ENCODE results near the gene SPAG16. TPM values are rescaled to one million over a fixed set of nuclear protein-coding genes. Genes with fewer than 3 reads are reported as not detected.

The SPAG16 gene
- total and polyA plus RNA-seq, 4 donors, result 8.7 to 90.6 (median 21.6) TPM

DNA sequence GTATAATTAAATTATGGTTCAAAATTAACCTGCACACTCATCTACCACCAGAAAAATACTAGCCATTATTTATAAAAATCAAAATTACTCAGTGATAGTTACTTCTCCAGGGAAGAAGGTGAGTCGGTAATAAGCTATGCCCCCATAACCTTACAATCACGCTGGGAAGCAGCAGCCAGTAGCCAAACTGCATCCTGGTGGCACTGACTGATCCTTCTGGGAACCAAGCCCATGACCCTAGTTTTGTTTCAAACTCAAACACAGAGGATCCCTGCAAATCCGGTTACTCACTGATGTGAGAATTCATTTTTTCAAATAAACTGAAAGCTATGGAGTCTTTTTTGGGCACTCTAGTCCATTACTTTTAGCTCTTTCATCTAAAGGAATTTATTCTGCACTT is 1038.4 kb downstream of the SPAG16 start:
- Histone ChIP-seq H3K9me3 (ENCODE audit: control insufficient read depth in 4 of 4, insufficient read depth in 3 of 4, low read length in 3 of 4) (no peaks in the 10 kb centered on the region), H3K36me3 (ENCODE audit: control insufficient read depth in 4 of 4, insufficient read depth in 4 of 4, low read length in 4 of 4) (no peaks in the 10 kb centered on the region), H3K9ac (ENCODE audit: insufficient read depth in 1 of 2, low read length in 2 of 2) (no peak overlapping the region), H3K4me3 (no peak overlapping the region), H3K4me1 (ENCODE audit: control insufficient read depth in 5 of 5, insufficient read depth in 5 of 5, low read length in 5 of 5) (no peaks in the 10 kb centered on the region), H3K27me3 (ENCODE audit: control insufficient read depth in 3 of 3, insufficient read depth in 3 of 3, low read length in 2 of 3) (no peaks in the 10 kb centered on the region), H3K27ac (ENCODE audit: low read depth in 1 of 2, low read length in 1 of 2) (no peak overlapping the region)
- TF ChIP-seq, protein P1, sequence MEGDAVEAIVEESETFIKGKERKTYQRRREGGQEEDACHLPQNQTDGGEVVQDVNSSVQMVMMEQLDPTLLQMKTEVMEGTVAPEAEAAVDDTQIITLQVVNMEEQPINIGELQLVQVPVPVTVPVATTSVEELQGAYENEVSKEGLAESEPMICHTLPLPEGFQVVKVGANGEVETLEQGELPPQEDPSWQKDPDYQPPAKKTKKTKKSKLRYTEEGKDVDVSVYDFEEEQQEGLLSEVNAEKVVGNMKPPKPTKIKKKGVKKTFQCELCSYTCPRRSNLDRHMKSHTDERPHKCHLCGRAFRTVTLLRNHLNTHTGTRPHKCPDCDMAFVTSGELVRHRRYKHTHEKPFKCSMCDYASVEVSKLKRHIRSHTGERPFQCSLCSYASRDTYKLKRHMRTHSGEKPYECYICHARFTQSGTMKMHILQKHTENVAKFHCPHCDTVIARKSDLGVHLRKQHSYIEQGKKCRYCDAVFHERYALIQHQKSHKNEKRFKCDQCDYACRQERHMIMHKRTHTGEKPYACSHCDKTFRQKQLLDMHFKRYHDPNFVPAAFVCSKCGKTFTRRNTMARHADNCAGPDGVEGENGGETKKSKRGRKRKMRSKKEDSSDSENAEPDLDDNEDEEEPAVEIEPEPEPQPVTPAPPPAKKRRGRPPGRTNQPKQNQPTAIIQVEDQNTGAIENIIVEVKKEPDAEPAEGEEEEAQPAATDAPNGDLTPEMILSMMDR (IDR thresholded peaks at IDR 0.05; ENCODE audit: control extremely low read depth, extremely low read depth), result no peak
- ATAC-seq (ENCODE audit: insufficient read depth, low FRiP score) (no peak), DNase-seq (no peak)
- 77 to 80% methylated on average over 3 of the region's 3 CpGs for WGBS, 2 donors

DNA sequence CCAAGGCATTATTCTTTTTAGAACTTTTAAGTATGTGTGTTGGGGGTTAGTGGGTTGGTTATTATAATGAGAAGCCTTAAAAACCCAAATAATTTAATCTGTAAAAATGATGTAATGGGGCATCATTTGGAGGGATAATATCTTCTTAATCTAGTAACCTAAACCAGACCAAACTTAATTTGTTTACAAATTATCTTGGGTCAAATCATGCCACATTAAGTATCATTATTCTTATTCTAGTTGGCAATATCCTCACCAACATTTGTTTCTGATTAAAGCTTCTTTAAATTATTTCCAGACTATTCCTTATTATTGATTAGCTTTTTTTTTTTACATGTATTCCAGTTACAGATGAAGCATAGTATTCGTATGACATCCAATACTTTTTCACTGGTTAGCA is 1041.1 kb downstream of the SPAG16 start:
- TF ChIP-seq, protein P1 (IDR thresholded peaks at IDR 0.05; ENCODE audit: control extremely low read depth, extremely low read depth), result no peak
- DNase-seq (no peak), ATAC-seq (ENCODE audit: insufficient read depth, low FRiP score) (no peak)
- 75 to 85% methylated on average over 1 of the region's 1 CpG for WGBS, 2 donors
- H3K4me3 ChIP-seq, result no peak overlapping the region
- H3K36me3 ChIP-seq (ENCODE audit: control insufficient read depth in 4 of 4, insufficient read depth in 4 of 4, low read length in 4 of 4), result no peaks in the 10 kb centered on the region
- H3K4me1 ChIP-seq (ENCODE audit: control insufficient read depth in 5 of 5, insufficient read depth in 5 of 5, low read length in 5 of 5), result no peaks in the 10 kb centered on the region
- no peaks in the 10 kb centered on the region for H3K27me3 ChIP-seq (ENCODE audit: control insufficient read depth in 3 of 3, insufficient read depth in 3 of 3, low read length in 2 of 3)
- H3K9me3 ChIP-seq (ENCODE audit: control insufficient read depth in 4 of 4, insufficient read depth in 3 of 4, low read length in 3 of 4), result no peaks in the 10 kb centered on the region
- no peak overlapping the region for H3K9ac ChIP-seq (ENCODE audit: insufficient read depth in 1 of 2, low read length in 2 of 2)
- H3K27ac ChIP-seq (ENCODE audit: low read depth in 1 of 2, low read length in 1 of 2), result no peak overlapping the region

DNA sequence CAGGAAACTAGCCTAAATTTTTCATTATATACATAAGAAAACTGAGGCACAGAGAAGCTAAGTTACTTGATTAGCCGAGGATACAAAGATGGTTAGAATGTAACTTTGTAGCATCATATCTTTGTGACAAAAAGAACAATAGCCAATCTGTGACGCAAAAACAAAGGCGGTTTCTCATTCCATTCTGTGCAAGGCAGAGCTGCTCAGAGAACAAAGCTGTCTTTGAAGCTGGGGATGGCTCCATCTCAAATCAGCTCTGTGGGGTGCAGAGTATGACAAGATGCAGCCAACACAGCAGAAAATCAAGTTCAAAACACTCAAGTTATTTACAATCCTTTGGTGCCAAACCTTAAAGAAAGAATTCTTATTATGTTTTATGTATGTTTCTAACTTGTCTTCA is 1044.7 kb downstream of the SPAG16 start:
- DNase-seq (no peak), ATAC-seq (ENCODE audit: insufficient read depth, low FRiP score) (no peak)
- H3K9ac ChIP-seq (ENCODE audit: insufficient read depth in 1 of 2, low read length in 2 of 2), result no peak overlapping the region
- H3K9me3 ChIP-seq (ENCODE audit: control insufficient read depth in 4 of 4, insufficient read depth in 3 of 4, low read length in 3 of 4), result no peaks in the 10 kb centered on the region
- 75 to 84% methylated on average over 3 of the region's 3 CpGs for WGBS, 2 donors
- H3K4me1 ChIP-seq (ENCODE audit: control insufficient read depth in 5 of 5, insufficient read depth in 5 of 5, low read length in 5 of 5), result no peaks in the 10 kb centered on the region
- H3K4me3 ChIP-seq, result no peak overlapping the region
- TF ChIP-seq, protein P1 (IDR thresholded peaks at IDR 0.05; ENCODE audit: control extremely low read depth, extremely low read depth), result no peak
- no peaks in the 10 kb centered on the region for H3K27me3 ChIP-seq (ENCODE audit: control insufficient read depth in 3 of 3, insufficient read depth in 3 of 3, low read length in 2 of 3)
- H3K27ac ChIP-seq (ENCODE audit: low read depth in 1 of 2, low read length in 1 of 2), result no peak overlapping the region
- H3K36me3 ChIP-seq (ENCODE audit: control insufficient read depth in 4 of 4, insufficient read depth in 4 of 4, low read length in 4 of 4), result no peaks in the 10 kb centered on the region

DNA sequence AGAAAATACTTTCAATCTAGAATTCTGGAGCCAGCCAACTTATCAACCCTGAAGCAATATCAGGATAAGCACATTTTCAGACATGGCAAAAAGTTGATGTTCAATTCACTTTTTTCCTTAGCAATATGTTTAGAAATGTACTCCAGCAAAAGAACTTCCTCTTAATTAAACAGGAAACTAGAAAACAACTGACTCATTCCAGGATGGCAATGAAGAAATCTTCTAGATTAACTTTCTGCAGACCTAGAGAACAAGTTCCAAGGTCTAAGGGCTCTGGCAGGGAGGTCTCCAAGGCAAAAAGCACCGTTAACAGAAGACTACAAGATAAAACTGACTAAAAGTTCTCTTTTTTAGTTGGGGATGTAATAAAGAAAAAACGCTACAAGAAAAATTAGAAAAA is 1057.4 kb downstream of the SPAG16 start:
- TF ChIP-seq, protein P1 (IDR thresholded peaks at IDR 0.05; ENCODE audit: control extremely low read depth, extremely low read depth), result no peak
- Histone ChIP-seq H3K36me3 (ENCODE audit: control insufficient read depth in 4 of 4, insufficient read depth in 4 of 4, low read length in 4 of 4) (no peaks in the 10 kb centered on the region), H3K4me3 (no peak overlapping the region), H3K9ac (ENCODE audit: insufficient read depth in 1 of 2, low read length in 2 of 2) (no peak overlapping the region), H3K9me3 (ENCODE audit: control insufficient read depth in 4 of 4, insufficient read depth in 3 of 4, low read length in 3 of 4) (no peaks in the 10 kb centered on the region), H3K27ac (ENCODE audit: low read depth in 1 of 2, low read length in 1 of 2) (no peak overlapping the region), H3K27me3 (ENCODE audit: control insufficient read depth in 3 of 3, insufficient read depth in 3 of 3, low read length in 2 of 3) (no peaks in the 10 kb centered on the region), H3K4me1 (ENCODE audit: control insufficient read depth in 5 of 5, insufficient read depth in 5 of 5, low read length in 5 of 5) (no peaks in the 10 kb centered on the region)
- DNase-seq (no peak), ATAC-seq (ENCODE audit: insufficient read depth, low FRiP score) (no peak)
- WGBS, 2 donors, result 19 to 51% methylated on average over 2 of the region's 2 CpGs

Measured in lung (tissue), 12 donors.